DMS 273 (cell line): ENCODE results near the gene ID2.
"Not testable (repeated sequence)": the region's sequence is repeated elsewhere in the genome, so short reads cannot be mapped to it uniquely, and the experiment has no call there.

Source experiments
- DNase-seq: peaks from one replicate; lab custom pipeline; 2025; ENCODE audit not compliant: unreplicated experiment; lab: John Stamatoyannopoulos, UW

The ID2 gene

GRCh38 chr2:8725838-8726237 is 44.0 kb downstream of the ID2 start:
- no peak for DNase-seq

GRCh38 chr2:8728305-8729015 is 46.6 kb downstream of the ID2 start:
- DNase-seq: no peak

GRCh38 chr2:8729101-8729500 is 47.2 kb downstream of the ID2 start:
- DNase-seq: not testable (repeated sequence)

GRCh38 chr2:8729939-8730338 is 48.1 kb downstream of the ID2 start:
- no peak for DNase-seq

GRCh38 chr2:8732601-8733000 is 50.7 kb downstream of the ID2 start:
- DNase-seq: no peak
